Liver (tissue), 9 donors: ENCODE measurements around the gene CCDC51. TPM values are rescaled to one million over a fixed set of nuclear protein-coding genes. Genes with fewer than 3 reads are reported as not detected.

Source experiments
- DNase-seq: peaks from one replicate; pipeline ENCODE4 v3.0.0-alpha.2; 2017; ENCODE audit warnings: low spot score
- H3K27ac ChIP-seq, 2 donors: one replicate each; pipeline ENCODE4 v1.7.0; 2013; ENCODE audit warnings: inconsistent platforms in 2 of 2, low read length in 2 of 2, control low read depth in 1 of 2, low read depth in 1 of 2, mild to moderate bottlenecking in 1 of 2
- H3K27me3 ChIP-seq, 4 donors: one replicate each; pipeline versions ENCODE4 v1.6.1 to v1.7.0; 2013; ENCODE audit warnings: low read length in 3 of 4, inconsistent platforms in 1 of 4, mild to moderate bottlenecking in 1 of 4, moderate library complexity in 1 of 4; ENCODE audit not compliant: control insufficient read depth in 4 of 4, insufficient read depth in 4 of 4
- H3K36me3 ChIP-seq, 4 donors: one replicate each; pipeline versions ENCODE4 v1.6.1 to v1.7.0; 2013; ENCODE audit warnings: low read length in 3 of 4, mild to moderate bottlenecking in 3 of 4, low read depth in 1 of 4, moderate library complexity in 1 of 4; ENCODE audit not compliant: control insufficient read depth in 4 of 4, insufficient read depth in 3 of 4
- H3K4me1 ChIP-seq, 4 donors: one replicate each; pipeline versions ENCODE4 v1.6.1 to v1.7.0; 2013; ENCODE audit warnings: low read length in 3 of 4, mild to moderate bottlenecking in 3 of 4, moderate library complexity in 1 of 4; ENCODE audit not compliant: control insufficient read depth in 4 of 4, insufficient read depth in 4 of 4
- H3K4me3 ChIP-seq, 3 donors: one replicate each; pipeline versions ENCODE4 v1.6.1 to v1.7.0; 2013; ENCODE audit warnings: low read length in 3 of 3, control low read depth in 1 of 3, low read depth in 1 of 3, mild to moderate bottlenecking in 1 of 3
- H3K9ac ChIP-seq, 2 donors: one replicate each; pipeline ENCODE4 v1.7.0; 2013; ENCODE audit warnings: low read length in 2 of 2, mild to moderate bottlenecking in 2 of 2, moderate library complexity in 2 of 2, control low read depth in 1 of 2, low read depth in 1 of 2
- H3K9me3 ChIP-seq, 4 donors: one replicate each; pipeline versions ENCODE4 v1.6.1 to v1.7.0; 2013; ENCODE audit warnings: low read length in 3 of 4; ENCODE audit not compliant: control insufficient read depth in 4 of 4
- ATF3 ChIP-seq: IDR thresholded peaks from 2 replicates; pipeline ENCODE4 v1.6.1; 2016; ENCODE audit warnings: antibody characterized with exemption
- CTCF ChIP-seq: fragments of 150-350 bp; IDR thresholded peaks from 2 replicates; pipeline ENCODE4 v1.5.1; 2017; ENCODE audit warnings: improper control_type of control experiment, low read depth, low read length; ENCODE audit not compliant: missing input control
- EGR1 ChIP-seq, 2 donors: IDR thresholded peaks; 2 replicates each; pipeline ENCODE4 v1.6.1; 2016 to 2018; ENCODE audit warnings: antibody characterized with exemption in 2 of 2, low read depth in 2 of 2
- FOXA1 ChIP-seq: IDR thresholded peaks from 2 replicates; pipeline ENCODE4 v1.6.1; 2016; ENCODE audit warnings: antibody characterized with exemption
- FOXA2 ChIP-seq: IDR thresholded peaks from 2 replicates; pipeline ENCODE4 v1.6.1; 2016; ENCODE audit warnings: antibody characterized with exemption
- GABPA ChIP-seq, 2 donors: IDR thresholded peaks in 1 of 2; conservative IDR thresholded peaks in 1 of 2; 2 replicates each; pipeline ENCODE4 v1.6.1; 2016; ENCODE audit warnings: antibody characterized with exemption in 2 of 2, mild to moderate bottlenecking in 1 of 2, moderate library complexity in 1 of 2
- HNF4G ChIP-seq: IDR thresholded peaks from 2 replicates; pipeline ENCODE4 v1.6.1; 2016; ENCODE audit warnings: antibody characterized with exemption
- JUND ChIP-seq, 2 donors: IDR thresholded peaks; 2 replicates each; pipeline ENCODE4 v1.6.1; 2016; ENCODE audit warnings: antibody characterized with exemption in 2 of 2
- MAX ChIP-seq: IDR thresholded peaks from 2 replicates; pipeline ENCODE4 v1.6.1; 2016; ENCODE audit warnings: antibody characterized with exemption
- NR2F2 ChIP-seq: IDR thresholded peaks from 2 replicates; pipeline ENCODE4 v1.6.1; 2016; ENCODE audit warnings: antibody characterized with exemption
- RAD21 ChIP-seq, 2 donors: IDR thresholded peaks; 2 replicates each; pipeline ENCODE4 v1.6.1; 2016; ENCODE audit warnings: antibody characterized with exemption in 2 of 2, mild to moderate bottlenecking in 2 of 2
- REST ChIP-seq: IDR thresholded peaks from 2 replicates; pipeline ENCODE4 v1.6.1; 2016; ENCODE audit warnings: antibody characterized with exemption, mild to moderate bottlenecking
- RXRA ChIP-seq, 2 donors: IDR thresholded peaks; 2 replicates each; pipeline ENCODE4 v1.6.1; 2017 to 2018; ENCODE audit warnings: antibody characterized with exemption in 2 of 2, mild to moderate bottlenecking in 1 of 2
- SP1 ChIP-seq: IDR thresholded peaks from 2 replicates; pipeline ENCODE4 v1.6.1; 2018; ENCODE audit warnings: antibody characterized with exemption, mild to moderate bottlenecking
- TAF1 ChIP-seq: conservative IDR thresholded peaks from 2 replicates; pipeline ENCODE4 v1.6.1; 2016; ENCODE audit warnings: antibody characterized with exemption, mild to moderate bottlenecking
- YY1 ChIP-seq: IDR thresholded peaks from 2 replicates; pipeline ENCODE4 v1.6.1; 2016; ENCODE audit warnings: antibody characterized with exemption, mild to moderate bottlenecking
- WGBS: extraction: QIAGEN DNeasy Blood & Tissue Kit; methylation state at CpG from one replicate; pipeline ENCODE4 v1.1.7; 2013; 5-methylcytosine and 5-hydroxymethylcytosine counted together
- polyA plus RNA-seq, 2 donors: library from polyadenylated mRNA; stranded (reverse) in 1 of 2; unstranded in 1 of 2; fragments of 200-250 nt in 1 of 2; fragments of >200 nt in 1 of 2; fragmentation: Nextera tagmentation in 1 of 2; extraction: Ambion mirVana in 1 of 2; gene quantifications; one replicate each; pipeline versions ENCODE4 v1.2.1 to v1.2.3, GENCODE V29; 2013 to 2015
- total RNA-seq, 2 donors: library from RNA; depleted of rRNA; stranded (reverse); fragments of >200 nt; gene quantifications; one replicate each; pipeline ENCODE4 v1.2.3, GENCODE V29; 2014
- TF ChIP-seq, protein P1 (sequence below): IDR thresholded peaks from 2 replicates; pipeline ENCODE4 v1.6.1; 2016; ENCODE audit warnings: antibody characterized with exemption
- donor health status: healthy.
- donor health status: healthy.
- donor health status: healthy.
- donor health status: healthy.
- donor health status: healthy.

Gene CCDC51
- total and polyA plus RNA-seq, 4 donors: 7.9 to 13.7 (median 11.0) TPM

DNA sequence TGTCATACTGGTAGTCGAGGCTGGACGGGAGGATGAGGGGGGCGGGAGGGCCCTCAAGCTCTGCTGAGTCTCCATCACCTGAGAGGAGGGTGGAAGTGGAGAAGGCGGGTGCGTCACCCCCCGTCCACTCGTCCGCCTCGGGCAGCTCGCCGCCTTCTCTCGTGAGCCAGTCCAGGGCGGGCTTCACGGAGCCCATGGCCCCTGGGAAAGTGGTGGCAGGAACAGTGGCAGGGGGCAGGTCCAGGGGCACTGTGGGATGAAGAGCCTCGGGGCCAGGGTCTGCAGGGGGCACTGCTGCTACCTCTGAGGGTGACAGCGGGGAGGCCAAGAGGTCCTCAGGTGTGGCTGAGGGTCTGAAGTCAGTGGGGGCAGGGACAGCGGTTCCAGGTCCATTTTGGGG, 20.3 kb downstream of the CCDC51 start:
- Histone ChIP-seq H3K9ac (no peak overlapping the region), H3K4me3 (no peak overlapping the region), H3K27me3 (no peaks in the 10 kb centered on the region), H3K36me3 (peaks cover 12 to 57% (median 31%) of the 10 kb centered on the region in 4 donors), H3K4me1 (peaks cover 10 to 35% (median 21%) of the 10 kb centered on the region in 4 donors), H3K27ac (no peak overlapping the region), H3K9me3 (no peaks in the 10 kb centered on the region)
- WGBS: 93% methylated on average over 17 of the region's 17 CpGs
- no peak for DNase-seq
- TF ChIP-seq SP1 (no peak), NR2F2 (no peak), REST (no peak), MAX (no peak)

- H3K9ac ChIP-seq: no peak overlapping the region
- no peak overlapping the region for H3K27ac ChIP-seq
- 84% methylated on average over 9 of the region's 9 CpGs for WGBS
- H3K4me3 ChIP-seq: no peak overlapping the region
- DNase-seq: no peak
- no peaks in the 10 kb centered on the region for H3K27me3 ChIP-seq
- peaks cover 15 to 61% (median 34%) of the 10 kb centered on the region in 4 donors for H3K36me3 ChIP-seq
- TF ChIP-seq FOXA1: no peak
- TF ChIP-seq, protein P1, sequence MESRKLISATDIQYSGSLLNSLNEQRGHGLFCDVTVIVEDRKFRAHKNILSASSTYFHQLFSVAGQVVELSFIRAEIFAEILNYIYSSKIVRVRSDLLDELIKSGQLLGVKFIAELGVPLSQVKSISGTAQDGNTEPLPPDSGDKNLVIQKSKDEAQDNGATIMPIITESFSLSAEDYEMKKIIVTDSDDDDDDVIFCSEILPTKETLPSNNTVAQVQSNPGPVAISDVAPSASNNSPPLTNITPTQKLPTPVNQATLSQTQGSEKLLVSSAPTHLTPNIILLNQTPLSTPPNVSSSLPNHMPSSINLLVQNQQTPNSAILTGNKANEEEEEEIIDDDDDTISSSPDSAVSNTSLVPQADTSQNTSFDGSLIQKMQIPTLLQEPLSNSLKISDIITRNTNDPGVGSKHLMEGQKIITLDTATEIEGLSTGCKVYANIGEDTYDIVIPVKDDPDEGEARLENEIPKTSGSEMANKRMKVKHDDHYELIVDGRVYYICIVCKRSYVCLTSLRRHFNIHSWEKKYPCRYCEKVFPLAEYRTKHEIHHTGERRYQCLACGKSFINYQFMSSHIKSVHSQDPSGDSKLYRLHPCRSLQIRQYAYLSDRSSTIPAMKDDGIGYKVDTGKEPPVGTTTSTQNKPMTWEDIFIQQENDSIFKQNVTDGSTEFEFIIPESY: no peak
- no peak for TF ChIP-seq GABPA (IDR thresholded peaks at IDR 0.05 in 1 of 2, conservative IDR thresholded peaks at IDR 0.05 in 1 of 2)
- no peak for TF ChIP-seq NR2F2
- TF ChIP-seq CTCF: no peak
- TF ChIP-seq JUND (IDR thresholded peaks at IDR 0.05): no peak
- TF ChIP-seq EGR1 (IDR thresholded peaks at IDR 0.05; ENCODE audit: low read depth in 2 of 2): no peak
- no peak for TF ChIP-seq FOXA2
- TF ChIP-seq RXRA (IDR thresholded peaks at IDR 0.05): no peak
- no peak for TF ChIP-seq HNF4G
- no peak for TF ChIP-seq MAX
- no peak for TF ChIP-seq RAD21 (IDR thresholded peaks at IDR 0.05)
- TF ChIP-seq SP1: no peak
- TF ChIP-seq REST: no peak
- no peak for TF ChIP-seq YY1
- no peak for TF ChIP-seq TAF1
- TF ChIP-seq ATF3: no peak
- peaks cover 6 to 31% (median 18%) of the 10 kb centered on the region in 4 donors for H3K4me1 ChIP-seq
- no peaks in the 10 kb centered on the region for H3K9me3 ChIP-seq
These were observed 20.8 kb downstream of the CCDC51 start for GRCh38 chr3:48419149-48419548.
